Measurements from ENCODE around the gene WWOX.
A peak's percentile ranks its signal among the peaks of the same experiment; 100 is the strongest.

WWOX gene

DNA sequence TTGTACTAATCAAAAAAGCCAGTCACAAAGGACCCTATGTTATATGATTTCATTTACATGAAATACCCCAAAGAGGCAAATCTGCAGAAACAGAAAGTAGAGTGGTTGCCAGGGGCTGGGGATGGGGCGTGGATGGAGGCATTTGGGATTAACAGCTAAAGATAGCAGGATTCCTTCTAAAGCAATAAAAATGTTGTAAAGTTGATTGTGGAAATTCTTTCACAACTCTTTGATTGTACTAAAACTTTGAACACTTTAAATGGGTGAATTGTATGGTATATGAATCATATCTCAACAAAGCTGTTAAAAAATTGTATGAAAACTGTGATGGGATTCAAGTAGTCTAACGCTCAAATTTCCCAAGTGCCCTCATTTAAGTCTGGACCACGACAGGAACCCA lies 870.3 kb downstream of the WWOX start:
- H3K27ac ChIP-seq (ENCODE audit: low read depth, low read length, severe bottlenecking): no peak overlapping the region
- H3K36me3 ChIP-seq (ENCODE audit: control insufficient read depth, insufficient read depth, low read length): no peaks in the 10 kb centered on the region
- H3K4me1 ChIP-seq (ENCODE audit: control insufficient read depth, insufficient read depth, low read length, poor library complexity, severe bottlenecking): no peaks in the 10 kb centered on the region
- H3K4me3 ChIP-seq (ENCODE audit: extremely low read depth, insufficient read depth, low read length, poor library complexity, severe bottlenecking): no peak overlapping the region
- no peaks in the 10 kb centered on the region for H3K9me3 ChIP-seq (ENCODE audit: control insufficient read depth, low read length)
- no CpG with 5 or more reads among the region's 3 CpGs for WGBS, 2 experiments (ENCODE audit: insufficient coverage in 2 of 2)

DNA sequence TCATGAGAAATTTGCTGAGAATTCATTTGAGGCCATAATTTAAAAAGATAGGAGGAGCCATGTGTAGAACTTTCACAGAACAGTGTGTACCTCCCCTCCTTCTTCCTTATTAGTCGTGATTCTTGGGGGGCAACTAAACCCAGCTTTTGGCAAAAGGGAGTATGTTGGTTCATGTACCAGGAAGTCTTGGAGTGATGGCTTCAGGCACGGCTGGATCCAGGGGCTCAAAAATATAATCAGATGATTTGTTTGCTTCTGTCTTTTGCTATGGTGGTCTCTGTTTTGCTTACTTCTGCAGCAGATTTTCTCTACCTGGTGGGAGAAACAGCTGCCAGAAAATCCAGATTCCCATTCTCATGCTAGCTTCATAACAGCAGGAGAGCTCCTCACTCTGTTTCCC lies 871.2 kb downstream of the WWOX start:
- H3K9me3 ChIP-seq (ENCODE audit: control insufficient read depth, low read length): no peaks in the 10 kb centered on the region
- H3K4me3 ChIP-seq (ENCODE audit: extremely low read depth, insufficient read depth, low read length, poor library complexity, severe bottlenecking): no peak overlapping the region
- 89 to 100% methylated on average over 1 of the region's 2 CpGs for WGBS, 2 experiments (ENCODE audit: insufficient coverage in 2 of 2)

DNA sequence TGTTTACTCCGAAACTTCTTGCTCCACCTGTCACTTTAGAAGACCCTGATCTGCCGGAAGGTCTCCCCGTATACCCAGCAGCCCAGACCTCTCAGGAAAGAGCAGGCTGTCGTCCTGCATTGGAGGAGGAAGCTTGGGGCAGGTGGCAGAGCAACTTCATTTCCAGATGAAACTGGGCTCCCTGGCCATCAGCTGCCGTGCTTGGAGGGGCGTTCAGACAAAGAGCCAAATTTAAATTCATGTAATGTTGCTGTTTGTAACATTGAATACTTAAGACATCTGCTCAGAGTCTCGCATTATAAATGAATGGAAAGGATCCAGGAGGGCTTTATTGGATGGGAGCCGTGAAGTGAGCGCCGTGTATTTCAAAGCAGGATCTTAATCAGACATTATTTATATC lies 872.6 kb downstream of the WWOX start:
- no peak overlapping the region for H3K4me3 ChIP-seq (ENCODE audit: extremely low read depth, insufficient read depth, low read length, poor library complexity, severe bottlenecking)
- H3K4me1 ChIP-seq (ENCODE audit: control insufficient read depth, insufficient read depth, low read length, poor library complexity, severe bottlenecking): no peaks in the 10 kb centered on the region
- no peaks in the 10 kb centered on the region for H3K9me3 ChIP-seq (ENCODE audit: control insufficient read depth, low read length)
- 87% methylated on average over 4 to 7 of the region's 10 CpGs for WGBS, 2 experiments (ENCODE audit: insufficient coverage in 2 of 2)
- H3K36me3 ChIP-seq (ENCODE audit: control insufficient read depth, insufficient read depth, low read length): no peaks in the 10 kb centered on the region
- H3K27ac ChIP-seq (ENCODE audit: low read depth, low read length, severe bottlenecking): no peak overlapping the region

More for the DNA sequence above, 871.2 kb downstream of the WWOX start:
- Histone ChIP-seq H3K4me1 (ENCODE audit: control insufficient read depth, insufficient read depth, low read length, poor library complexity, severe bottlenecking) (no peaks in the 10 kb centered on the region), H3K27ac (ENCODE audit: low read depth, low read length, severe bottlenecking) (no peak overlapping the region), H3K36me3 (ENCODE audit: control insufficient read depth, insufficient read depth, low read length) (no peaks in the 10 kb centered on the region)

DNA sequence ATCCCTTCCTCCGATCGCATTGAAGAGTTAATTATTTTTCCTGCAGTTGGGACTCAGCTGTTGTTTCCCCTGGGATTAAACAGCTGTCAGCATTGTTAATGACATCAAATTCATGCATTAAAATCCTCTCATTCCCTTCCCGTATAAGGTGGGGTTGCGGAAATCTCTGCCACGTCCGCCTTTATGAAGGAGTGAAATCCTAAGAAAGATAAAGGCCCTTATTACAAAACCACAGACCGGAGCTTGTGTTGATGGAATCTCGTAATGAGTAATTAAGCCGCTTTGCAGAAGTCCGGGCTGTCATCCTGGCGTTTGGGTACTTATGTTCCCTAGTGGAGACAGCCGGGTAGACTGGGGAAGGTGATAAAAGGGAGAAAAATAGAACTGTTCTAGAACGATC lies 873.5 kb downstream of the WWOX start:
- H3K4me1 ChIP-seq (ENCODE audit: control insufficient read depth, insufficient read depth, low read length, poor library complexity, severe bottlenecking): no peaks in the 10 kb centered on the region
- 91 to 92% methylated on average over 6 to 9 of the region's 13 CpGs for WGBS, 2 experiments (ENCODE audit: insufficient coverage in 2 of 2)
- no peak overlapping the region for H3K4me3 ChIP-seq (ENCODE audit: extremely low read depth, insufficient read depth, low read length, poor library complexity, severe bottlenecking)
- no peaks in the 10 kb centered on the region for H3K36me3 ChIP-seq (ENCODE audit: control insufficient read depth, insufficient read depth, low read length)
- H3K27ac ChIP-seq (ENCODE audit: low read depth, low read length, severe bottlenecking): no peak overlapping the region
- H3K9me3 ChIP-seq (ENCODE audit: control insufficient read depth, low read length): no peaks in the 10 kb centered on the region

DNA sequence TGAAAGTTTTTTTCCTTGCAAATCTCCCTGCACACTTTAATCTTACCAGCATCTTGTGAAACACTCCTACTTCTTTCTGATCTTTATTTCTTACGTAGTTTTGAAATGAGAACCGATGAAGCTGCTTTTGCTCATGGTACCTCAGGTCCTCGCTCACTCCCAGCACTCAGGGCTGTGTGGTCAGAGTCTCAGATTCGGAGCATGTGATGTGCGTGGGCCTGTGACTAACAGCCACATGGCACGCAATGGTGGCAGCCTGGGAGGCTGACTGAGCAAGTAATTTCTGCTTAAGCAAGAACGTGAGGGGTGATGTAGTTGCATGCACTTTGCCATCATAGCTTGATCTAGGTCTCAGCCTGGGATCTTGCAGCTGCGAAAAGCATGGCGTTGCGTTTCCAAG lies 876.8 kb downstream of the WWOX start:
- WGBS, 2 experiments (ENCODE audit: insufficient coverage in 2 of 2): 92 to 98% methylated on average over 8 to 10 of the region's 10 CpGs
- no peak overlapping the region for H3K4me3 ChIP-seq (ENCODE audit: extremely low read depth, insufficient read depth, low read length, poor library complexity, severe bottlenecking)
- H3K4me1 ChIP-seq (ENCODE audit: control insufficient read depth, insufficient read depth, low read length, poor library complexity, severe bottlenecking): no peaks in the 10 kb centered on the region
- H3K36me3 ChIP-seq (ENCODE audit: control insufficient read depth, insufficient read depth, low read length): no peaks in the 10 kb centered on the region
- no peaks in the 10 kb centered on the region for H3K9me3 ChIP-seq (ENCODE audit: control insufficient read depth, low read length)
- no peak overlapping the region for H3K27ac ChIP-seq (ENCODE audit: low read depth, low read length, severe bottlenecking)

DNA sequence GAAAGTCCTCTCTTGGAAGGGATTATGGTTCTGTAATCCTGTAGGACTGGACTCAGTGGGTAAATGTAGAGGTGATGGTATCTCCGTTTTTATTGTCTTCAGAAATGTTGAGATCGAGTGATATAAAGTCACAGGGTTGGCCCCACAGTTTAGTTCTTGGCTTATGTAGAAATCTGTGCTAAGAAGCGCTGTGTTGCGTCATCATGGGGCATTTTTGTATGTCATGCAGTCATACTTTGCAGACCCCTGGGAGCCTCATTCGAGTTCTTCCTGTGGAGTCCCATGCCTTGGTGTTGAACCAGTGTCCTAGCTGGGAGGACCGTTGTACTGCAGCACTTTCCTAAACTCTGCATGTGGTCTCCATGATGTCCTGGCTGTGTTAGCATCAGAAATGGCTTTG lies 881.4 kb downstream of the WWOX start:
- H3K9me3 ChIP-seq (ENCODE audit: control insufficient read depth, low read length): no peaks in the 10 kb centered on the region
- H3K36me3 ChIP-seq (ENCODE audit: control insufficient read depth, insufficient read depth, low read length): no peaks in the 10 kb centered on the region
- no peak overlapping the region for H3K4me3 ChIP-seq (ENCODE audit: extremely low read depth, insufficient read depth, low read length, poor library complexity, severe bottlenecking)
- H3K4me1 ChIP-seq (ENCODE audit: control insufficient read depth, insufficient read depth, low read length, poor library complexity, severe bottlenecking): peaks cover 6% of the 10 kb centered on the region
- WGBS, 2 experiments (ENCODE audit: insufficient coverage in 2 of 2): 84 to 94% methylated on average over 6 of the region's 6 CpGs
- no peak overlapping the region for H3K27ac ChIP-seq (ENCODE audit: low read depth, low read length, severe bottlenecking)

DNA sequence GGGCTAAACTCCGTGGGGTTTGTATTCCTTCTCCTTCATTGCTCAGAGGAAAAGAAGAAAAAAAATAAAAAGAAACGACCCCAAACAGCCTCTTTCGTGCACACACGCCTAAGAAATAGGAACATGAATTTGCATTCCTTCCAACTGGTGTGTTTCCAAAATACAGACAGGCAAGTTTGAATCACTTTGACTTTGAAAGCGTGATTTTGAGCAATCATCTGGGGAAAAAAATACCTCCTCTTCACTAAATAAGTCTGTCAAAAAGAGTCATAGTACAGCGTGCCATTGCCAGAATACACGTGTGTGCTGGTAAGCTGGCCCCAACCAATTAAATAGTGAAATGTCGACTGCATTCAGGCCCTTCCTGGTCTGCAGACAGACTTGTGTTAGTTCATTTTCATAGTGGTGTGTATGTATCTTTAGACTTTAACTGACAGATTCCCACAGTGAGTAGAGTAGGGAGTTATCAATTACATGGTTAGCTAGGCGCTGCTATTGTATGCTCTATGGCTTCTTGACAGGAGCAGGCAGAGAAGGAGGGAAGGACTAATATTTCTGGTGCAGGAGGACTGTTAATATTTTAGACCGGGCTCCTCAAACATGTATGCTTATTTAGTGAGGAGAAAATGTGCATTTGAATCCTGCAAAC lies 882.8 kb downstream of the WWOX start:
- Histone ChIP-seq H3K4me3 (ENCODE audit: extremely low read depth, insufficient read depth, low read length, poor library complexity, severe bottlenecking) (no peak overlapping the region), H3K27ac (ENCODE audit: low read depth, low read length, severe bottlenecking) (no peak overlapping the region), H3K9me3 (ENCODE audit: control insufficient read depth, low read length) (no peaks in the 10 kb centered on the region), H3K36me3 (ENCODE audit: control insufficient read depth, insufficient read depth, low read length) (no peaks in the 10 kb centered on the region), H3K4me1 (ENCODE audit: control insufficient read depth, insufficient read depth, low read length, poor library complexity, severe bottlenecking) (peaks cover 6% of the 10 kb centered on the region)
- WGBS, 2 experiments (ENCODE audit: insufficient coverage in 2 of 2): 90 to 93% methylated on average over 4 to 7 of the region's 10 CpGs

DNA sequence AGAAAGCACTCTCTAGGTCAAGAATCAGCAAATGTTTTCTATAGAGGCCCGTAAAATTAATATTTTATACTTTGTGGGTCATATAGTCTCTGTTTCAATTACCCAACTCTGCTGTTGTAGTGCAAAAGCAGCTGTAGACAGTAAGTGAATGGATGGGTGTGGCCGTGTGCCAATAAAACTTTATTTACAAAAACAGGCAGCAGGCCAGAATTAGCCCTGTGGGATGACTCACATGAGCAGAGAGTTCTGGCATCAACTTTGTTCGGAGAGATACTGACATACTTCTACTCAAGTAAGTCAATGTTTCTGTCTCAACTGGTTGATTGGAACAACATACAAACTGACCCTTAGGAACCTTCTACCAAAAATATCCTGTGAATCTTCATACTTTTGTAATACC lies 884.9 kb downstream of the WWOX start:
- Histone ChIP-seq H3K4me3 (ENCODE audit: extremely low read depth, insufficient read depth, low read length, poor library complexity, severe bottlenecking) (no peak overlapping the region), H3K27ac (ENCODE audit: low read depth, low read length, severe bottlenecking) (no peak overlapping the region), H3K36me3 (ENCODE audit: control insufficient read depth, insufficient read depth, low read length) (no peaks in the 10 kb centered on the region), H3K9me3 (ENCODE audit: control insufficient read depth, low read length) (no peaks in the 10 kb centered on the region), H3K4me1 (ENCODE audit: control insufficient read depth, insufficient read depth, low read length, poor library complexity, severe bottlenecking) (peaks cover 6% of the 10 kb centered on the region)
- WGBS, 2 experiments (ENCODE audit: insufficient coverage in 2 of 2): 75% methylated on average over 1 of the region's 3 CpGs; no CpG with 5 or more reads in 1 of the 2 experiments

DNA sequence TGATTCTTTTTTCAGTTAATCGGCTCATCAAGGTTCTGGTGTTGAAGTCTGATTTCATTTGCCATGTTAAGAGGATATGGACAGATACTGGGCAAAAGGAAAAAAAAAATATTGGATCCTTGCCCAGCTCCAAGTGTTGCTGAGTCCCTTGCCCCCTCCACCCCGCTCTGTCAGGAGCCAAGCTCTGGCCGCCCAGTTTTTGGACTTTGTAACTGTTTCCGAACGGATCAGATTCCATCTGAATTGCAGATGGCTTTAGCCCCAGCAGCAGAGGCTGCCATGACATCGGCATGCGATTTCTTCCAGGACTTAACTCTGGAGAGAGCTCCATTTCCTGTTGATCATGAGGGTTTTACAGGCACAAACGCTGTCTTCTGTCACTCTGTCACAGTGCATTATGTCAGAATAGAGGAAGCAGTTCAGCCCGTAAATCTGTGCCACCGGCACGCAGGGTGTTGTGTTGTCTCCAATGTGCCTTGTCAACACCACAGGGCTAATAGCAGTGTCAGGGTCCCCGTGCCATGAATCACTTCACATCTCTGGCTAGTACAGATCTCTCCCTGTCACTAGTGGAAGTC lies 885.5 kb downstream of the WWOX start:
- H3K4me3 ChIP-seq (ENCODE audit: extremely low read depth, insufficient read depth, low read length, poor library complexity, severe bottlenecking): no peak overlapping the region
- no peaks in the 10 kb centered on the region for H3K36me3 ChIP-seq (ENCODE audit: control insufficient read depth, insufficient read depth, low read length)
- peaks cover 6% of the 10 kb centered on the region for H3K4me1 ChIP-seq (ENCODE audit: control insufficient read depth, insufficient read depth, low read length, poor library complexity, severe bottlenecking)
- peak overlapping the region; percentile 37 for H3K27ac ChIP-seq (ENCODE audit: low read depth, low read length, severe bottlenecking)
- 78 to 83% methylated on average over 12 of the region's 12 CpGs for WGBS, 2 experiments (ENCODE audit: insufficient coverage in 2 of 2)
- no peaks in the 10 kb centered on the region for H3K9me3 ChIP-seq (ENCODE audit: control insufficient read depth, low read length)

DNA sequence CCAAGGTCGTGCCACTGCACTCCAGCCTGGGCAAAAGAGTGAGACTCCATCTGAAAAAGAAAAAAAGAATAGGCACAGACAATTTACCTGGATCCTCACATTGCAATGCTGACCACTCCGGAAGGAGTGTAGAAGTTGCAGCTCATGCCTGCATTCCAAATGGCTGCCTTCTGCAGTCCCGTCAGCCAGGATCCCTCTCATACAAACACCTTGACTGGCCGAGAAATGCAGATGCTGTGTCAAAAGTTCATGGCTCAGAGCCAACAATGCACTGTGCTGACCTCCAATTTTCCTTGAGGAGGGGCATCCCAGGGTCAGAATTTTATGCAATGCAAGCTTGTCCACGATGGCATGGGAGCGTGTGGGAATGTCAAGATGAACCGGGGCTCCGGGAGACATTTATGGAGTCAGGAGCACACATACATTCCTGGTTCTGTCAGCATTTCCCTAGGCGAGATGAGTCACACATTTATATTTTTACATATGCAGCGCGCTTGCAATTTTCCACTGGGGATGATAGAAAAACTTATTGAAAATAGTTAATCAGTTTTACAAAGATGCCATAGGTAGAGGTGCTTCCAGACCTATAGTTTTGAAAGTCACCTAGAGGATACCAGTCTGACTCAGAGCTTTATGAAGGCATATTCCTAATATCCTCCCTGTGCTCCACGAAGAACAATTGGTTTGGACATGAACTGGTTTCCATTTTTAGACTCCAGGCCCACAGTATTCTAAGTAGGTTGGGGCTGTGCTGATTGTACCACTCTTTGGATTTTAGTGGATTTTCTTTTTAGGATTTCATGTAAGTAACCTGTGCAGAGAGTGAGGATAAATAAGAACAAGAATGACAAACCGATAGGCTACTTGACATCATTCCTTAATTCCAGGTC lies 886.5 kb downstream of the WWOX start:
- 89 to 93% methylated on average over 6 to 7 of the region's 13 CpGs for WGBS, 2 experiments (ENCODE audit: insufficient coverage in 2 of 2)
- peaks cover 12% of the 10 kb centered on the region for H3K4me1 ChIP-seq (ENCODE audit: control insufficient read depth, insufficient read depth, low read length, poor library complexity, severe bottlenecking)

More for the DNA sequence above, 886.5 kb downstream of the WWOX start:
- Histone ChIP-seq H3K4me3 (ENCODE audit: extremely low read depth, insufficient read depth, low read length, poor library complexity, severe bottlenecking) (no peak overlapping the region), H3K36me3 (ENCODE audit: control insufficient read depth, insufficient read depth, low read length) (no peaks in the 10 kb centered on the region), H3K9me3 (ENCODE audit: control insufficient read depth, low read length) (no peaks in the 10 kb centered on the region), H3K27ac (ENCODE audit: low read depth, low read length, severe bottlenecking) (no peak overlapping the region)
